Activated T-cell treated with anti-CD3 and anti-CD28 coated beads for 1 hour (primary cell): Measurements from ENCODE around the gene ZDHHC19.
"Not testable (repeated sequence)": the region's sequence is repeated elsewhere in the genome, so short reads cannot be mapped to it uniquely, and the experiment has no call there.

Experiments used
- DNase-seq: peaks from one replicate; pipeline ENCODE4 v3.0.0-alpha.2; 2020; ENCODE audit warnings: low read depth

ZDHHC19 gene

GRCh38 chr3:196177967-196178366, 33.2 kb downstream of the ZDHHC19 start:
- DNase-seq, result no peak

DNA sequence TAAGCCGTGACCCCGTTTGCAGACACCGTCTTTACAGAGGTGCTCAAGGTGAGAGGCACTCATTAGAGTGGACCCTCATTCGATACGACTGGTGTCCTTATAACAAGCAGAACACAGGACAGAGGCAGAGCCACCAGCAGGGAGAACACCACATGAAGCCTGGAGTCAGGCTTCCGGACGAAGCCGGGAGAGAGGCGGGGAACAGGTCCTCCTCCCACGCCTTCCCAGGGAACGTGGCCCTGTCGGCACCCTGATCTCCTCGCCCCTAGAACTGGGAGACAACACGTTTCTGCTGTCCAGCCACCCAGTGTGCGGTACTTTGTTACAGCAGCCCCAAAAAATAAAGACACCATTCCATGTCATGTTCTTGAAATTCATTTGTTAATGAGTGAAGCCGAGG, 33.6 kb downstream of the ZDHHC19 start:
- DNase-seq, result no peak

- DNase-seq, result no peak
Measured at GRCh38 chr3:196175722-196176121, 35.5 kb downstream of the ZDHHC19 start.

- no peak for DNase-seq
Measured at GRCh38 chr3:196175116-196175625, 36.0 kb downstream of the ZDHHC19 start.

- DNase-seq, result no peak
Measured at GRCh38 chr3:196174652-196175051, 36.5 kb downstream of the ZDHHC19 start.

DNA sequence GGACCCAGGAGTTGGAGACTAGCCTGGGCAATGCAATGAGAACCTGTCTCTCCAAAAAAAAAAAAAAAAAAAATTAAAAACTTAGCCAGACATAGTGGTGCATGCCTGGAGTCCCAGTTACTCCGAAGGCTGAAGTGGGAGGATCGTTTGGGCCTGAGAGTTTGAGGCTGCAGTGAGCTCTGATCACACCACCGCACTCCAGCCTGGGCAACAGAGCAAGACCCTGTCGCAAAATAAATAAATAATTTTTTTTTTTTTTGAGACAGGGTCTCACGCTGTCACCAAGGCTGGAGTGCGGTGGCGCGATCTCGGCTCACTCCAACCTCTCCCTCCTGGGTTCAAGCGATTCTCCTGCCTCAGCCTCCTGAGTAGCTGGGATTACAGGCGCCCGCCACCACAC, 40.9 kb downstream of the ZDHHC19 start:
- not testable (repeated sequence) for DNase-seq

- no peak for DNase-seq
Measured at GRCh38 chr3:196169836-196170240, 41.4 kb downstream of the ZDHHC19 start.

DNA sequence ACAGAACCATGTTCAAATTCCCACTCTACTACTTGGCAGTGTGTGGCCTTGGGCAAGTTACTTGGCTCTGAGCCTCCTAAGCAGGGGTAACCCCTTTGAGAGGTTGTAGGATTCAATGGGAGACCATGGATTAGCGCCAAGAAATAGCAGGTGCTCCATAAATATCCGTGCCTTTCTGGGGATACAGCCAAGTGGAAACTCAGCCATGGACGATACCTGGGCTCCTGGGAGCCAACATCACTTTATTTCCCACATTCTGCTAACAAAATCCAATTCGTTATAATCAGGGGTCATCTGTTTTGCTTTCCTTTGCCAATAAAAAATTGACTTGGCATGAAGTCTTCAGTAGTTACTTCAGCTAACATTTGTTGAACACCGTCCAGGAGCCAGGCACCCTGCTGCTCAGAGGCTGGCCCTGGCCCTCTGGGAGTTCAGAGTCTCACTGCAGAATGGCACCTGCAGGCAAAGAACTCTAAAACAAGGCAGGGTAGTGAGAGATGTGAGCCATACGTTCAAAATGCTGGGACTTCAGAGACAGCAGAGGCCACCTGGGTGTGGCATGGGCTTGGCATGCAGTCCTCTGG, 42.3 kb downstream of the ZDHHC19 start:
- DNase-seq, result no peak

GRCh38 chr3:196166741-196167140, 44.5 kb downstream of the ZDHHC19 start:
- no peak for DNase-seq

GRCh38 chr3:196165850-196166249, 45.4 kb downstream of the ZDHHC19 start:
- DNase-seq, result no peak

GRCh38 chr3:196165006-196165575, 46.1 kb downstream of the ZDHHC19 start:
- DNase-seq, result not testable (repeated sequence)

DNA sequence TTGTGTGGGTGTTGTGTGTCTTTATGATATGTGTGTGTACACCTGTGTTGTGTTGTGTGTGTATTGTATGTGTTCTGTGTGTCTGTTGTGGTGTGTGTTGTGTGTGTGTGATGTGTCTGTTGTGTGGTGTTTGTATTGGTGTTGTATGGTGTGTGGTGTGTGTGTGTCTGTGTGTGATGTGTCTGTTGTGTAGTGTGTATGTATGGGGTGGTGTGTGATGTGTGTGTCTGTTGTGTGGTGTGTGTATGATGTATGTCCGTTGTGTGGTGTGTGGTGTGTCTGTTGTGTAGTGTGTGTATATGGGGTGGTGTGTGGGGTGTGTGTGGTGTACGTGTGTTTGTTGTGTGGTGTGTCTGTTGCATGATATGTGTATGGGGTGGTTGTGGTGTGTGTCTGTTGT, 46.6 kb downstream of the ZDHHC19 start:
- DNase-seq, result no peak

DNA sequence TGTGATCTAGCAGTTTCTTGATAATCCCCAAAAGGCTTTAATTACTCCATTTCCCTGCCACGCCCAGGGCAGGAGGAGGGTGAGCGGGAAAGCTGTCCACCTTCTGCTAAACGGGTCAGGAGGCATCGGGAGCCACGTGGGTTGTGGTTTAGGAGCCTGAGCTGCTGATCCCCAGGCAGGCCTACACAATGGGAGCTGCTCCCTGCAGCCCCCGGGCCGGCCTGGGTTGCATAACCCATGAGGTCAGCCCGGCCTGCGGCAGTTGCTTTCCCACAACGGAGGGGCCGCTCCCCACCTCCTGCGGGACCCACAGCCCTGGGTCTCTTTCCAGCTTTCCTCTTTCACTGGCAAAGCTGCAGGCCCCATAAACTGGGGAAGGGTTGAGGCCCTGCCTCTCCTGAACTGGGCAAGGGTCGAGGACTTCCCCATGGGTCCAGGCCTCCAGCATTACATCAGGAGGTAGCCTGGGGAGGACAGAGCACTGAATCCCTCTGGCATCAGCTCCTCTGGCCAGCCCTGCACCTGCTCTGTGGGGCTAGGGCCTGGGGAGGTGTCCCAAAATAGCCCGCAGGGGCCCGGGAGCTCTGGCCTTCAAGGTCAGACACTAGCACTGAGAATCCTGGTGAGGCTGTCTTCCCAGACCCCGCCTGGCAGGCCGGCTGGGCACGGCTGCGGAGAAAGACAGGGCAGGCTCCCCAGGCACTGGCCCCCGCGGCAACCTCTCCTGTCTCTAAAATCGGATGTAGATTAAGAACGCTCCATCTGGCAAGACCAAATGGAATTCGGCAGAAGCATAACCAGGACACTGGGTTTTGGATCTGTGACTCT, 47.3 kb downstream of the ZDHHC19 start:
- DNase-seq, result no peak

GRCh38 chr3:196163212-196163611, 48.0 kb downstream of the ZDHHC19 start:
- no peak for DNase-seq

DNA sequence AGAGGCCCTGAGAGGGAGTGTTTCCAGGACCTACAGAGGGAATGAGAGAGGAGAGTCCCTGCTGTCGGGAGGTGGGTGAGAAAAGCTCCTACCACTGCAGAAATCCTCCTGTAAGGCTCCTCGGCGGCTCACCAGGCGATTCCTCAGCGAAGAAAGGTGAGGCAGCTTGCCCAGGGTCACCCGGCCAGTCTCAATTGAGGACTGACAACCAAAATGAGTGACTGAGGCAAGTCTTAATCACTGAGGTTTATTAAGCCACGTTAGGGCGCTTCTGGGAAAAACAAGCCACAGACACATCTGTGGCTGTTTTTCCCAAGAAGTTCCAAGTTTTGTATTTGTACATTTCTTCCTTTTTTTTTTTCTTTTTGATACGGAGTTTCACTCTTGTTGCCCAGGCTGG, 48.5 kb downstream of the ZDHHC19 start:
- no peak for DNase-seq

GRCh38 chr3:196159952-196160804, 51.0 kb downstream of the ZDHHC19 start:
- DNase-seq, result no peak

- no peak for DNase-seq
Measured at GRCh38 chr3:196159526-196159925, 51.7 kb downstream of the ZDHHC19 start.

DNA sequence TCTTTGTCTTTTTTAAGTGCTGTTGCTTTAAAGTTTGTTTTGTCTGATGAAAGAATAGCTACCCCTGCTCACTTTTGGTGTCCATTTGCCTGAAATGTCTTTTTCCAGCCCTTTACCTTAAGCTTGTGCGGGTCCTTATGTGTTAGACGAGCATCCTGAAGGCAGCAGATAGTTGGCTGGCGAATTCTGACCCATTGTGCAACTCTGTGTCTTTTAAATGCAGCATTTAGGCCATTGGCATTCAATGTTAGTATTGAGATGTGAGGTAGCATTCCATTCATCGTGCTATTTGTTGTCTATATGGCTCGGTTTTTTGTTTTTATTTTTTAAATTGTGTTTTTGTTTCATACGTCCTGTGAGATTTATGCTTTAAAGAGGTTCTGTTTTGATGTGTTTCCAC, 55.0 kb downstream of the ZDHHC19 start:
- no peak for DNase-seq

GRCh38 chr3:196150481-196150880, 60.7 kb downstream of the ZDHHC19 start:
- DNase-seq, result no peak

GRCh38 chr3:196149831-196150301, 61.3 kb downstream of the ZDHHC19 start:
- DNase-seq, result no peak

- no peak for DNase-seq
Measured at GRCh38 chr3:196149375-196149774, 61.8 kb downstream of the ZDHHC19 start.
